LNCAP (cell line): ENCODE data around the gene SIPA1.

ENCODE experiments used
- CTCF ChIP-seq: fragments of 450-650 bp; IDR thresholded peaks from 2 replicates; pipeline ENCODE4 v1.5.1; 2017; ENCODE audit warnings: mild to moderate bottlenecking

SIPA1 gene

GRCh38 chr11:65617136-65617850 lies 20.6 kb upstream of the SIPA1 start:
- TF ChIP-seq CTCF = no peak

GRCh38 chr11:65617990-65618751 lies 19.7 kb upstream of the SIPA1 start:
- no peak for TF ChIP-seq CTCF

GRCh38 chr11:65618763-65619162 lies 19.1 kb upstream of the SIPA1 start:
- TF ChIP-seq CTCF = no peak

- TF ChIP-seq CTCF = no peak
Observed at GRCh38 chr11:65619281-65619928, 18.5 kb upstream of the SIPA1 start.

GRCh38 chr11:65620666-65621065 lies 17.2 kb upstream of the SIPA1 start:
- TF ChIP-seq CTCF = no peak

GRCh38 chr11:65621460-65621859 lies 16.4 kb upstream of the SIPA1 start:
- no peak for TF ChIP-seq CTCF

GRCh38 chr11:65622011-65622410 lies 15.9 kb upstream of the SIPA1 start:
- no peak for TF ChIP-seq CTCF
